WTC11 (cell line): ENCODE results near the gene MON1A. TPM values are rescaled to one million over a fixed set of nuclear protein-coding genes. Genes with fewer than 3 reads are reported as not detected.

Experiments used
- GTF2I ChIP-seq: fragments of 250-450 bp; sonication (Bioruptor Pico); conservative IDR thresholded peaks from 2 replicates; pipeline ENCODE4 v1.4.0; 2021; ENCODE audit warnings: mild to moderate bottlenecking
- HMGA2 ChIP-seq: fragments of 250-450 bp; sonication (Bioruptor Pico); IDR thresholded peaks from 2 replicates; pipeline ENCODE4 v1.4.0; 2021; ENCODE audit warnings: mild to moderate bottlenecking, moderate library complexity
- OVOL2 ChIP-seq: fragments of 250-450 bp; sonication (Bioruptor Pico); IDR thresholded peaks from 2 replicates; pipeline ENCODE4 v1.9.0; 2021; ENCODE audit warnings: mild to moderate bottlenecking, borderline replicate concordance
- SMAD3 ChIP-seq: sonication (generic); formaldehyde crosslinking; IDR thresholded peaks from 2 replicates; pipeline ENCODE4 v1.8.0; 2022; ENCODE audit warnings: missing genetic modification reagents, mild to moderate bottlenecking, borderline replicate concordance
- TEAD1 ChIP-seq: sonication (generic); formaldehyde crosslinking; IDR thresholded peaks from 2 replicates; pipeline ENCODE4 v1.8.0; 2022; ENCODE audit warnings: mild to moderate bottlenecking, missing genetic modification reagents
- TEAD4 ChIP-seq: sonication (generic); formaldehyde crosslinking; IDR thresholded peaks from 2 replicates; pipeline ENCODE4 v1.8.0; 2022; ENCODE audit warnings: mild to moderate bottlenecking, missing genetic modification reagents
- ZBTB21 ChIP-seq: sonication (generic); formaldehyde crosslinking; IDR thresholded peaks from 2 replicates; pipeline ENCODE4 v1.8.1; 2023; ENCODE audit warnings: mild to moderate bottlenecking, missing genetic modification reagents, borderline replicate concordance
- ZNF263 ChIP-seq: sonication (generic); formaldehyde crosslinking; IDR thresholded peaks from 2 replicates; pipeline ENCODE4 v1.8.1; 2022; ENCODE audit warnings: low read depth, mild to moderate bottlenecking, moderate library complexity, missing genetic modification reagents
- ZNF317 ChIP-seq: sonication (generic); formaldehyde crosslinking; IDR thresholded peaks from 2 replicates; pipeline ENCODE4 v1.8.1; 2023; ENCODE audit warnings: low read depth, mild to moderate bottlenecking, moderate library complexity, missing genetic modification reagents, borderline replicate concordance
- ZNF396 ChIP-seq: fragments of 250-450 bp; sonication (Bioruptor Pico); IDR thresholded peaks from 2 replicates; pipeline ENCODE4 v1.8.0; 2021; ENCODE audit warnings: mild to moderate bottlenecking, moderate library complexity, borderline replicate concordance
- total RNA-seq: library from RNA; stranded (reverse); gene quantifications from 3 replicates; pipeline ENCODE4 v1.2.3, GENCODE V29; 2021
- TF ChIP-seq, protein P1 (sequence below): sonication (generic); formaldehyde crosslinking; IDR thresholded peaks from 2 replicates; pipeline ENCODE4 v1.8.1; 2023; ENCODE audit warnings: mild to moderate bottlenecking, missing genetic modification reagents, moderate library complexity
- TF ChIP-seq, protein P2 (sequence below): fragments of 200-600 bp; IDR thresholded peaks from 2 replicates; pipeline ENCODE4 v1.8.0; 2022; ENCODE audit warnings: antibody characterized with exemption
- TF ChIP-seq, protein P3 (sequence below): fragments of 250-450 bp; sonication (Bioruptor Pico); IDR thresholded peaks from 2 replicates; pipeline ENCODE4 v1.8.0; 2021; ENCODE audit warnings: mild to moderate bottlenecking
- TF ChIP-seq, protein P4 (sequence below): sonication (generic); formaldehyde crosslinking; IDR thresholded peaks from 2 replicates; pipeline ENCODE4 v1.8.1; 2023; ENCODE audit warnings: mild to moderate bottlenecking, missing genetic modification reagents
- TF ChIP-seq, protein P5 (sequence below): sonication (generic); formaldehyde crosslinking; IDR thresholded peaks from 2 replicates; pipeline ENCODE4 v1.8.1; 2023; ENCODE audit warnings: mild to moderate bottlenecking, missing genetic modification reagents, moderate library complexity
- TF ChIP-seq, protein P6 (sequence below): sonication (generic); formaldehyde crosslinking; IDR thresholded peaks from 2 replicates; pipeline ENCODE4 v1.8.0; 2022; ENCODE audit warnings: mild to moderate bottlenecking, missing genetic modification reagents
- TF ChIP-seq, protein P7 (sequence below): fragments of 250-450 bp; sonication (Bioruptor Pico); conservative IDR thresholded peaks from 2 replicates; pipeline ENCODE4 v1.9.0; 2021; ENCODE audit warnings: mild to moderate bottlenecking
- TF ChIP-seq, protein P8 (sequence below): sonication (generic); formaldehyde crosslinking; IDR thresholded peaks from 2 replicates; pipeline ENCODE4 v1.8.0; 2023; ENCODE audit warnings: mild to moderate bottlenecking, missing genetic modification reagents
- TF ChIP-seq, protein P9 (sequence below): fragments of 250-450 bp; sonication (Bioruptor Pico); IDR thresholded peaks from 2 replicates; pipeline ENCODE4 v1.9.0; 2021; ENCODE audit warnings: moderate library complexity, mild to moderate bottlenecking, inconsistent platforms, borderline replicate concordance

MON1A gene
- total RNA-seq, 1 experiment from 2014 or later = 8.6 TPM

DNA sequence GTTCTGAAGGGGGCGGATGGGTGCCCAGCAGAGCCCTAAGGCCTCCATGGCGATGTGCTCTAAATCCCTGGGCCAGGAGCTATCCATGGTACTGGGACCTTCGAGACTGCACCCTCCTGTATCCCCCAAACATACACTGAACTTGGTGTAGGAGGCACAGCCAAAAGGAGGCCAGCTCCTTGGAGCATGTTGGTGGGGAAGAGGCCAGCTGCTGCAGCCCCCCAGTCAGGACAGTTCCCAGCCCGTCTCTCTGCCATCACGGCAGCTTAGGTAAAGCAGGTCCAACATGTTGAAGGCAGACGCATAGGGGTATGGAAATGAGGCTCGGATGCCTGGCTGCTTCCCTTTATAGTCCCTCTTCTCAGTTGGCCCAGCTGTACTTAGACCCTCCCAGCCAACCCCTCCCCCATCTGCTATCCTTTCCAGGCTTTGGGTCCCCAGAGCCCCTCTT is 61.7 kb downstream of the MON1A start (continued):
- TF ChIP-seq, protein P1, sequence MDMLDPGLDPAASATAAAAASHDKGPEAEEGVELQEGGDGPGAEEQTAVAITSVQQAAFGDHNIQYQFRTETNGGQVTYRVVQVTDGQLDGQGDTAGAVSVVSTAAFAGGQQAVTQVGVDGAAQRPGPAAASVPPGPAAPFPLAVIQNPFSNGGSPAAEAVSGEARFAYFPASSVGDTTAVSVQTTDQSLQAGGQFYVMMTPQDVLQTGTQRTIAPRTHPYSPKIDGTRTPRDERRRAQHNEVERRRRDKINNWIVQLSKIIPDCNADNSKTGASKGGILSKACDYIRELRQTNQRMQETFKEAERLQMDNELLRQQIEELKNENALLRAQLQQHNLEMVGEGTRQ (CRISPR knock-in tag) = no peak
- TF ChIP-seq ZNF263 (CRISPR knock-in tag) (no peak), OVOL2 (CRISPR knock-in tag) (no peak), GTF2I (CRISPR knock-in tag) (no peak), ZNF396 (CRISPR knock-in tag) (no peak), ZNF317 (0 out of 2 replicates have a peak, but pooled peaks have one; percentile 42), SMAD3 (CRISPR knock-in tag) (peak; percentile 94; the same call in 1 of the 2 replicates), TEAD4 (CRISPR knock-in tag) (peak; percentile 83; the same call in 1 of the 2 replicates), HMGA2 (no peak), TEAD1 (CRISPR knock-in tag) (peak; percentile 84), ZBTB21 (CRISPR knock-in tag) (no peak)
- TF ChIP-seq, protein P2, sequence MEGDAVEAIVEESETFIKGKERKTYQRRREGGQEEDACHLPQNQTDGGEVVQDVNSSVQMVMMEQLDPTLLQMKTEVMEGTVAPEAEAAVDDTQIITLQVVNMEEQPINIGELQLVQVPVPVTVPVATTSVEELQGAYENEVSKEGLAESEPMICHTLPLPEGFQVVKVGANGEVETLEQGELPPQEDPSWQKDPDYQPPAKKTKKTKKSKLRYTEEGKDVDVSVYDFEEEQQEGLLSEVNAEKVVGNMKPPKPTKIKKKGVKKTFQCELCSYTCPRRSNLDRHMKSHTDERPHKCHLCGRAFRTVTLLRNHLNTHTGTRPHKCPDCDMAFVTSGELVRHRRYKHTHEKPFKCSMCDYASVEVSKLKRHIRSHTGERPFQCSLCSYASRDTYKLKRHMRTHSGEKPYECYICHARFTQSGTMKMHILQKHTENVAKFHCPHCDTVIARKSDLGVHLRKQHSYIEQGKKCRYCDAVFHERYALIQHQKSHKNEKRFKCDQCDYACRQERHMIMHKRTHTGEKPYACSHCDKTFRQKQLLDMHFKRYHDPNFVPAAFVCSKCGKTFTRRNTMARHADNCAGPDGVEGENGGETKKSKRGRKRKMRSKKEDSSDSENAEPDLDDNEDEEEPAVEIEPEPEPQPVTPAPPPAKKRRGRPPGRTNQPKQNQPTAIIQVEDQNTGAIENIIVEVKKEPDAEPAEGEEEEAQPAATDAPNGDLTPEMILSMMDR = no peak
- TF ChIP-seq, protein P3, sequence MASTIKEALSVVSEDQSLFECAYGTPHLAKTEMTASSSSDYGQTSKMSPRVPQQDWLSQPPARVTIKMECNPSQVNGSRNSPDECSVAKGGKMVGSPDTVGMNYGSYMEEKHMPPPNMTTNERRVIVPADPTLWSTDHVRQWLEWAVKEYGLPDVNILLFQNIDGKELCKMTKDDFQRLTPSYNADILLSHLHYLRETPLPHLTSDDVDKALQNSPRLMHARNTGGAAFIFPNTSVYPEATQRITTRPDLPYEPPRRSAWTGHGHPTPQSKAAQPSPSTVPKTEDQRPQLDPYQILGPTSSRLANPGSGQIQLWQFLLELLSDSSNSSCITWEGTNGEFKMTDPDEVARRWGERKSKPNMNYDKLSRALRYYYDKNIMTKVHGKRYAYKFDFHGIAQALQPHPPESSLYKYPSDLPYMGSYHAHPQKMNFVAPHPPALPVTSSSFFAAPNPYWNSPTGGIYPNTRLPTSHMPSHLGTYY = no peak
- TF ChIP-seq, protein P4, sequence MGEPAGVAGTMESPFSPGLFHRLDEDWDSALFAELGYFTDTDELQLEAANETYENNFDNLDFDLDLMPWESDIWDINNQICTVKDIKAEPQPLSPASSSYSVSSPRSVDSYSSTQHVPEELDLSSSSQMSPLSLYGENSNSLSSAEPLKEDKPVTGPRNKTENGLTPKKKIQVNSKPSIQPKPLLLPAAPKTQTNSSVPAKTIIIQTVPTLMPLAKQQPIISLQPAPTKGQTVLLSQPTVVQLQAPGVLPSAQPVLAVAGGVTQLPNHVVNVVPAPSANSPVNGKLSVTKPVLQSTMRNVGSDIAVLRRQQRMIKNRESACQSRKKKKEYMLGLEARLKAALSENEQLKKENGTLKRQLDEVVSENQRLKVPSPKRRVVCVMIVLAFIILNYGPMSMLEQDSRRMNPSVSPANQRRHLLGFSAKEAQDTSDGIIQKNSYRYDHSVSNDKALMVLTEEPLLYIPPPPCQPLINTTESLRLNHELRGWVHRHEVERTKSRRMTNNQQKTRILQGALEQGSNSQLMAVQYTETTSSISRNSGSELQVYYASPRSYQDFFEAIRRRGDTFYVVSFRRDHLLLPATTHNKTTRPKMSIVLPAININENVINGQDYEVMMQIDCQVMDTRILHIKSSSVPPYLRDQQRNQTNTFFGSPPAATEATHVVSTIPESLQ (CRISPR knock-in tag) = no peak
- TF ChIP-seq, protein P5, sequence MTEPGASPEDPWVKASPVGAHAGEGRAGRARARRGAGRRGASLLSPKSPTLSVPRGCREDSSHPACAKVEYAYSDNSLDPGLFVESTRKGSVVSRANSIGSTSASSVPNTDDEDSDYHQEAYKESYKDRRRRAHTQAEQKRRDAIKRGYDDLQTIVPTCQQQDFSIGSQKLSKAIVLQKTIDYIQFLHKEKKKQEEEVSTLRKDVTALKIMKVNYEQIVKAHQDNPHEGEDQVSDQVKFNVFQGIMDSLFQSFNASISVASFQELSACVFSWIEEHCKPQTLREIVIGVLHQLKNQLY (CRISPR knock-in tag) = no peak
- TF ChIP-seq, protein P6, sequence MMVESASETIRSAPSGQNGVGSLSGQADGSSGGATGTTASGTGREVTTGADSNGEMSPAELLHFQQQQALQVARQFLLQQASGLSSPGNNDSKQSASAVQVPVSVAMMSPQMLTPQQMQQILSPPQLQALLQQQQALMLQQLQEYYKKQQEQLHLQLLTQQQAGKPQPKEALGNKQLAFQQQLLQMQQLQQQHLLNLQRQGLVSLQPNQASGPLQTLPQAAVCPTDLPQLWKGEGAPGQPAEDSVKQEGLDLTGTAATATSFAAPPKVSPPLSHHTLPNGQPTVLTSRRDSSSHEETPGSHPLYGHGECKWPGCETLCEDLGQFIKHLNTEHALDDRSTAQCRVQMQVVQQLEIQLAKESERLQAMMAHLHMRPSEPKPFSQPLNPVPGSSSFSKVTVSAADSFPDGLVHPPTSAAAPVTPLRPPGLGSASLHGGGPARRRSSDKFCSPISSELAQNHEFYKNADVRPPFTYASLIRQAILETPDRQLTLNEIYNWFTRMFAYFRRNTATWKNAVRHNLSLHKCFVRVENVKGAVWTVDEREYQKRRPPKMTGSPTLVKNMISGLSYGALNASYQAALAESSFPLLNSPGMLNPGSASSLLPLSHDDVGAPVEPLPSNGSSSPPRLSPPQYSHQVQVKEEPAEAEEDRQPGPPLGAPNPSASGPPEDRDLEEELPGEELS = peak; percentile 96
- TF ChIP-seq, protein P7, sequence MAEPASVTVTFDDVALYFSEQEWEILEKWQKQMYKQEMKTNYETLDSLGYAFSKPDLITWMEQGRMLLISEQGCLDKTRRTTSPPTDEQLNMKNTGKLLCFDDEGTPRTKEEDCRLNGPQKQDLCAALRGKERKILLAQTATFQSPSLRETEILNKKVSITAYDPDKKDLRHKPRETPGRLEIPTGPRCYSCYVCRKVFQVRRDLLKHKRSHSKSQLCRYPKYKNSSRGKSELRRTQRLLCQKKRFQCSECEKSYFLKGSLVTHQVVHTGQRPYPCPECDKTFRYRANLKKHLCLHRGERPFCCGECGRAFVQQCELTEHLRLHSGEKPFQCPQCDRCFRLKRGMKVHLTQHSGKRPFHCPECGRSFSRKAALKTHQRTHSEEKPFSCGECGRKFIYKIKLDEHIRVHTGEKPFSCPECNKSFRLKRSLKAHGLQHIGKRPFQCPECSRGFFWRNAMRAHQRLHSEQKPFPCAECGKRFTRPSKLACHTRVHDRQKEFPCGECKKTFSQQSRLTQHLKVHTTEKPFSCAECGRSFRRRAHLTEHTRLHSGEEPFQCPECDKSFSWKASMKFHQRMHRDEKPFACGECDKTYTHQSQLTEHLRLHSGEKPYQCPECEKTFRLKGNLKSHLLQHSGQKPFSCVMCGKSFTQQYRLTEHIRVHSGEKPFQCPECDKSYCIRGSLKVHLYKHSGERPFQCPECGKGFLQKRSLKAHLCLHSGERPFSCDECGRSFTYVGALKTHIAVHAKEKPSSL (CRISPR knock-in tag) = no peak
- TF ChIP-seq, protein P8, sequence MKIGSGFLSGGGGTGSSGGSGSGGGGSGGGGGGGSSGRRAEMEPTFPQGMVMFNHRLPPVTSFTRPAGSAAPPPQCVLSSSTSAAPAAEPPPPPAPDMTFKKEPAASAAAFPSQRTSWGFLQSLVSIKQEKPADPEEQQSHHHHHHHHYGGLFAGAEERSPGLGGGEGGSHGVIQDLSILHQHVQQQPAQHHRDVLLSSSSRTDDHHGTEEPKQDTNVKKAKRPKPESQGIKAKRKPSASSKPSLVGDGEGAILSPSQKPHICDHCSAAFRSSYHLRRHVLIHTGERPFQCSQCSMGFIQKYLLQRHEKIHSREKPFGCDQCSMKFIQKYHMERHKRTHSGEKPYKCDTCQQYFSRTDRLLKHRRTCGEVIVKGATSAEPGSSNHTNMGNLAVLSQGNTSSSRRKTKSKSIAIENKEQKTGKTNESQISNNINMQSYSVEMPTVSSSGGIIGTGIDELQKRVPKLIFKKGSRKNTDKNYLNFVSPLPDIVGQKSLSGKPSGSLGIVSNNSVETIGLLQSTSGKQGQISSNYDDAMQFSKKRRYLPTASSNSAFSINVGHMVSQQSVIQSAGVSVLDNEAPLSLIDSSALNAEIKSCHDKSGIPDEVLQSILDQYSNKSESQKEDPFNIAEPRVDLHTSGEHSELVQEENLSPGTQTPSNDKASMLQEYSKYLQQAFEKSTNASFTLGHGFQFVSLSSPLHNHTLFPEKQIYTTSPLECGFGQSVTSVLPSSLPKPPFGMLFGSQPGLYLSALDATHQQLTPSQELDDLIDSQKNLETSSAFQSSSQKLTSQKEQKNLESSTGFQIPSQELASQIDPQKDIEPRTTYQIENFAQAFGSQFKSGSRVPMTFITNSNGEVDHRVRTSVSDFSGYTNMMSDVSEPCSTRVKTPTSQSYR (CRISPR knock-in tag) = peak; percentile 54; the same call in 1 of the 2 replicates
- TF ChIP-seq, protein P9, sequence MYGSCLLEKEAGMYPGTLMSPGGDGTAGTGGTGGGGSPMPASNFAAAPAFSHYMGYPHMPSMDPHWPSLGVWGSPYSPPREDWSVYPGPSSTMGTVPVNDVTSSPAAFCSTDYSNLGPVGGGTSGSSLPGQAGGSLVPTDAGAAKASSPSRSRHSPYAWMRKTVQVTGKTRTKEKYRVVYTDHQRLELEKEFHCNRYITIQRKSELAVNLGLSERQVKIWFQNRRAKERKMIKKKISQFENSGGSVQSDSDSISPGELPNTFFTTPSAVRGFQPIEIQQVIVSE (CRISPR knock-in tag) = no peak
